ENCODE data around the gene SRRM2.

Gene SRRM2

DNA sequence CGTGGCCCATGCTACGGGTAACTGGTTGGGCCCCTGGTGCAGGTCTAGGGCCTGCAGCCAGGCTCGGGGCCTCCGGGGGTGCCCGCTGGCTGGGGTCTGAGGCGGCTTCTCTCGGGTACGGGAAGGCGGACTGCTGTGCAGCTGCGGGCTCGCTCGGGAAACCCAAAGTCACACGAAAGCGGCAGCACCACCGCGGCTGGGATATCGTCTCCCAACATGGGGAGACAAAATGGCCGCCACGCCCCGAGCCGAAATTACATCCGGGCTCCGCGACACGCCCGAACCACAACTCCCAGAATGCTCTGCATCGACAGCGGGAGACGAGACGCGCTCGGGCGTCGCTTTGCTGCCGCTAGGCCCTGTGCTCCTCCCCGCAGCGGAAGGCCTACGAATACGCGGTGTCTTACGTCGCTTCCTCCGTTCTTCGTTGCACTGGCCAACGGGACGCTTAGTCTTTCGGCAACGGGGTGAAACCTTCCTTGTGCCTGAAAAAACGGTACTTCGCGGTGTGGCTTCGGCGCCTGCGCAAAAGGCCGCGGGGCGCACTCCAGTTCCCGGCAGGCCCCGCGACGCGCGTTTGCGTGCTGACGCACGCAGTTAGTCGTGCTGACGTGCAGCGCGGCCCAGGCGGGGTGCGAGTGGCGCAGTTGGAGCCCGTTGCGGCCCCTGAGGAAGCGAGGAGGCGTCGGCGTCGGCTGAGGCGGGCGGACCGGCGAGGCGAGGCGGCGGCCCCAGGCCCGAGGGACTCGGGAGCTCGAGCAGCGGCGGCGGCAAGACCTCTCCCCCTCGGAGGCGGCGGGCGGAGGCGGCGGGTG, at the start of gene SRRM2:
Gene SRRM2 (plus strand): TSS at position 604 of the 815 bp plus-strand sequence. CDS start 3,727 bp downstream, outside the sequence.
- DNase-seq = peak; percentile 94

GRCh38 chr16:2702871-2703745, 49.3 kb upstream of the SRRM2 start:
- DNase-seq = no peak

DNA sequence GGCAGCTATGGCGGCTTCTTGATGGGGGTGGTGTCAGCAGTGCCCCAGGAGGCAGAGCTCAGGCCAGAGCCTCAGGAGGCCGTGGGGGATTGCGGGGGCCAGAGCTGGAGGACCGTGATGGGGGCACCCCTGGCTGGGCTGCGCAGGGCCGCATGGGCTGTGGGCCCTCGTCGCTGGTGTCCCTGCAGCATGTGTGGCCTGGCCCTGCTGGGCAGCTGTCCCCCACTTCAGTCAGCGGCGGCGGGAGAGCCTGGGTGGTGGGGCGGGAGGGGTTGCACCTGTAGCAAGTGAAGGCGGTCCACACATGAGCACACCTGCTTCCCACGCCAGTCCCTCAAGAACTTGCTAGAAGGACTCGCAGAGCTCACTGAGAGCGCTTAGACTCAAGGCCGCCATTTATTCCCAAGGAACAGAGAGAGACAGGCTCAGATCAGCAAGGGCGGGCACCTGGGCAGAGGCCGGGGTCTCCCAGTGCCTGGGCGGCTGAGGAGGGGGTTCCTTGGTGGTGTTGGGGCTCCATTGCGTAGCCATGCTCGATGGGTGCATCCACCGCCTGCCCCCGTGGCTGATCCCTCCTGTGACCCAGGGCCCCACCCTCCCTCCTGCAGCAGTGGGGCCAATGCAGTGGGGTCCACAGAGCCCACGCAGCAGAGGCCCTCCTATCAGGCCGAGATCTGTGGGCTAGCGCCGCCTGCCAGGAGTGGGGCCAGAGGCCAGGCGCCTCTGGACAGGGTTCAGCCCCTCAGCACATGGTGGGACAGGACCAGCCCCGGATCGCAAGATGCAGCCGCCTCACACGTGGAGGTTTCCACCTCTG, 48.1 kb upstream of the SRRM2 start:
- DNase-seq = no peak

DNA sequence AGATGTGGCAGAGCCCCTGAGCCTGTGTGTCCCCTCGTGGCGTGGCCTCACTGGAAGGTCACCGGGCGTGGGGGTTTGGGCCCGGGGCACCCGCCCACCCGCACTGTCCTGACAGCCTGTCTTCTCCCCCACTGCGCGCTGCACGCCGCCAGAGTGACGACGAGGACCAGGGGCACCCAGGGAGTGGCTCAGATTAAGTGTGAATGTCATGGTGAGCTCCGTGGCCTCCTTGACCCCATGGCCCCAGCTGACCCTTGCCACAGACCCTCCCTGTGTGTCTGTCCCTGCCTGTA, 47.5 kb upstream of the SRRM2 start:
- DNase-seq = no peak

DNA sequence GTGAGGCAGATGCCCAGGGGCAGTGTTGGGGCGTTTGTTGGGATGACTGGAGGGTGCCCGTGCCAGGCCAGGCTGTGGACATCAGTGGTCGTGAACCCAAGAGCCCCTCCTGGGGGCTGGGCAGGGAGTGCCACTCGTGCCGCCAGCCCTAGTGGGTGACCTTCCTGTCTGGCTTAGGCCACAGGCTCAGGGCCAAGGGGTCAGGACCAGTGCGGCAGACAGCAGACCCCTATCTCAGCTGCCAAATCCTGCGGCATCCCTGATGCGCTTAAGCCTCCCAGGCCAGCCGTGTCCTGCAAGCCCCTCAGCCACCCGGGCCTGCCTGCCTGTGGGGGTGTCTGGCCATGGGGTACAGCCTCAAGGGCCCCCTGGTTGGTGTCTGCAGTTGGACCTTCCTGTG, 47.1 kb upstream of the SRRM2 start:
- DNase-seq = no peak

- no peak for DNase-seq
Observed at GRCh38 chr16:2706085-2706484, 46.4 kb upstream of the SRRM2 start.

DNA sequence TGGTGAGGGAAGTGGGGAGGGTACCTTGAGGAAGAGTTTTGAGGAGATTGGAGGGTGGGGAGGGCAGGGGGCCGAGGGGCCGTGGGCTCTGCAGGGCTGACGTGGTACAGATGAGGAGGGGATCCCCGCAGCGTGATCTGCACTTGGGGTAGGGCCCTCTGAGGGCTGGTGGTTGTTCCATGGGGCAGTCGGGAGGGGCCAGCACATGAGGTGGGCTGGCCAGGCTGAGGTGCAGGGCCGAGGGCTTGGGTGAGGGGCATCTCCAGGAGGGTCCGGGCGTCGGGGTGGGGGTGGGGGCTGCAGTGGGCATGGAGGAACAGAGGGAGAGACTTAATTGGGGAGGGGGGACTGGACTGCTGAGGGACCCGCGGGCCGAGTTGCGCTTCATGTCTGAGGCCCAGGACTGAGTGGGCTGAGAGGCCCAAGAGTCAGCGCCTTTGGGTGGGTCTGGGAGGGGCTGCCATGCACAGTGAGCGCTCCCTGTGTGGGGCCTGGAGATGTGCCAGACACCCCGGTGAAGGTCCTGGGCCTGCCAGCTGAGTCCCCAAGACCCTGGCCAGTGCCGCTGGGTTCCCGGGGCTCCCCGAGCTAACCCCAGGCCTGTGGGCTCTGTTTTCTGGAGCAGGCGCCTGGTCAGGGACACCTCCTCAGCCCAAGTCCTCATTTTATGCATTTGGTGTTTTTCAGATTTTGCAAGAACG, 45.7 kb upstream of the SRRM2 start:
- no peak for DNase-seq

DNA sequence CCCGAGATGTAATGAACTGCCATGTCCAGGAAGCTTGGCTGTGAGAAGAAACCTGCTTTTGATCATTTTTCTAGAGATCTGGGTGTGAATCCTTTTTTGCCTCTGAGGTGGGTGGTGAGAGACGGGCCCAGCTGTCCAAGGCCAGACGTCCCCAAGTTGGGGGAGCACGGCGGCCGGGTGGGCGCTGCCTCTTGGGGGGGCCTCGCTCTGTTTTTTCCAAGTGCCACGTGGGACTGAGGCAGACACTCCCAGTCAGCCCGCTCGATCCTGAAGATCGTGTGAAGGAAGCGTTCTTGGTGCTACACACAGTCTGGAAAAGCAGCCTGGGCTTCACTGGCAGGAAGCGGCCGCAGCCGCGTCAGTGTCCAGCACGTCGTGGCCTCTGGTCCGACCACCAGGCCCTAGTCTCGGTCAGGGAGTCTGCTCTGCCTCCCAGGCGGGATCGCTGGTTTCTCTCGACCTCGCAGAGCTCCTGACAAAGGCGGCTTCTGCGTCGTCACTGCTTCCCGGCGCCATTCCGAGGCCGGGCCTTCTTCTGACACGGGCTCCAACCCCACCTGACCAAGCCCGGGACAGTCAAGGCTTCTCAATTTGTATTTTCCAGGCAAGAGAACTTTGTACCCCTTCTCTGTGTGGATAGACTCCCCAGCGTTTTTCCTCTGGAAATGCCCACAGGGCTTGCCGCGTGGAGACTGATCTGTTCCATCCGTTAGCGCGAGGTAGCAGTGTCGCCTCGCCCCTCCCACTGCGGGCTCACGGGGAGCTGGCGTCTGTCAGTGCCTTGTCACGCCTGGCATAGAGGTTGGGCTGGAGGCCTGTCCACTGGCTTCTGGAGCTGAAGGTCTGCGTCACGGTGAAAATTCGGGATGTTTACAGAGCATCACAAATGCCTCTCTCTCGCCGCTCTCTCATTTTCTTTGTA, 44.8 kb upstream of the SRRM2 start:
- DNase-seq = no peak

DNA sequence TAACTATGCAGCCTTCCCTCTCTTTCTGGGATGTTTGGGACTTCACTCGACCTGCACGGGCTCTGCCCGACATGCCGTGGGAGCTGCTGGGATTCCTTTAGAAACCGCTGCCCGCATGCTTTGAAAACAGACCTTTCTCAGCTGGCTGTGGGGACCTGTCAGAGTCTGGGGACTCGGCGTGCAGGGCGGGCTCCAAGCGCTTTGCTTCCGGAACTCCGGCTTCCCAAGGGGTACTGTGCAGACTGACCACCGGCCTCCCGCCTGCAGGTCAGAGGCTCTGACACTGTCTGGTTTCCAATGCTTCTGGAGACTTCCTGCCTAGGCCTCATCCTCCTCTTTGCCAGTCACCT, 44.2 kb upstream of the SRRM2 start:
- no peak for DNase-seq

GRCh38 chr16:2708955-2709587, 43.4 kb upstream of the SRRM2 start:
- no peak for DNase-seq

GRCh38 chr16:2709588-2709984, 42.9 kb upstream of the SRRM2 start:
- DNase-seq = no peak

DNA sequence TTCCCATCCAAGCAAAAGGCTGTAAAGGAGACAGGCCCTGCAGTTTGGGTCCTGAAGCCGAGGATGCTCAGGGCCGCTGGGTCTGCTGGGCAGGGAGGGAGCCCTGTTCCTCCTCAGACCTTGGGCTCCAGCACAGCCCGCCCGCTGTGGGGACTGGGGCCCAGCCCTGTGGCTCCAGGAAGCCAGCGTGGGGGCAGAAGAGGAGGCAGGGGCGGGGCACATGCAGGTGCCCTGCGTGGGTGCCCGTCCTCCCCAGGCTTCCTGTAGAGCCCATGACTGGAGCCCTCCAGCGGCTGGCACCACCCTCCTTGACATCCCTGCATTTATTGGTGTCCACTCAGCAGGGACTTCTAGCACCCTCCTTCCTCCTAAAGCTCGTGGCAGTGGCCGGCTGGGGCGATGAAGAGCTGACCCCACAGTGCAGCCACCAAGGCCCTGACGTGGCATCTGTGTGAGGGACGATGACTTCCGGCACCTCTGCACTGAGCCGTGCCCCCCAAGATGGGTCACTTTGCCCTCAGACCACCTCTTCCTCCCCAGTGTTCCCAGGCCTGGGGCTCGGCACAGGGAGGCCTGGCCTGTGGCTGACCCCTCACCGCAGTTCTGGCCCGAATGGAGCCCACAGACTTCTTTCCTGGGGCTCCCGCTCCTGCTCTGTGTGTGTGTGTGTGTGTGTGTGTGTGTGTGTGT, 42.3 kb upstream of the SRRM2 start:
- no peak for DNase-seq

- no peak for DNase-seq
Observed at GRCh38 chr16:2710711-2711231, 41.7 kb upstream of the SRRM2 start.

DNA sequence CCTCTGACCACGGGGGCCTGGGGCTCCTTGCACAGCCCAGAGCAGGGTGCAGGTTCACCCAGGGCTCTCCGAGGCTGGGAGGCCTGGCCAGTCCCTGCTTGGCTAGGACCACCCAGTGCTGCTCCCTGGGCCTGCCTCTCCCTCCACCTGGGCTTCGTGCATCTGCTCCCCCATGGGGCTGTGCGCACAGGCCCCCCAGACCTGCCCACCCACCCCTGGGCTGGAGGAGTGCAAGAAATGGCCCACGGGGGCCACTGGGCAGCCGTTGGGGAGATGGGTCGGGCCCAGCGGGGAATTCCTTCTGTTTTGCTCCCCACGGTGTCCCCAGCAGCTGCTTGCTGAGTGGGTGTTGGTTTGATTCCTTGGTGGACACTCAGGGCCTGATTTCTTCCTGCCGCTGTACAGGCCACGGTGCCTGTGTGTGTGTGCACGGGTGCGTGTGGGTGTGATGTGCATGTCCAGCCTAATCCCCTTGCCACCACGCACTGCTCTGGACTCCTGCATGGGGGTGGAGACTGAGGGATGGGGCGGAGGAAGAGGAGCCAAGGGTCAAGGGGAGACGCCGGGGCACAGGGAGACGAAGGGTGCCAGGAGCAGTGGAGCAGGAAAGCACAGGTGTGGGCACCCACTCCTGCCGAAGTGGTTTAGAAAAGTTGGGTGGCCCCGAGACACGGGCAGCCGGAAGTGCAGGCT, 40.9 kb upstream of the SRRM2 start:
- DNase-seq = no peak

- DNase-seq = no peak
Observed at GRCh38 chr16:2712063-2712441, 40.4 kb upstream of the SRRM2 start.

GRCh38 chr16:2712546-2712945, 39.9 kb upstream of the SRRM2 start:
- DNase-seq = no peak

GRCh38 chr16:2713523-2713922, 38.9 kb upstream of the SRRM2 start:
- DNase-seq = no peak

GRCh38 chr16:2713985-2714774, 38.3 kb upstream of the SRRM2 start:
- DNase-seq = no peak

DNA sequence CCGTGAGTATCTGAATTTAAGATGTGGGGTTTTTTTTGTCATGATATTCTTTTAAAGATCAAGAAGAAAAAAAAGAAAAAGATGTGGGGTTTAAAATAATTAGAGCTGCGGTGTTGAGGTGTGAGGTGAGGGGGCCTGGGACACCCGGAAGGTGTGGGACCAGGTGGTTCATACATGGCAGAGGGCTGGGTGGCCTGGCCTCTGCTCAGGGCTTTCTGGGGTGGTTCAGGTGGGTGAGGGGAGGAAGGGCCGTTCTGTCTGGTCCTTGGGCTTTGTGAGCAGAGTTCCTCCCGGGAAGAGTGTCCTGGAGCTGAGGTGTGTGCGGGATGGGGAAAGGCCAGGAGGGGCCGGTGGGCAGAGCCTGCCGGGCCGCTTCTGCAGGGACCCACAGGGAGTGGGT, 37.4 kb upstream of the SRRM2 start:
- DNase-seq = no peak
